IMR-90 (cell line): ENCODE results near the gene ZNF296. TPM values are rescaled to one million over a fixed set of nuclear protein-coding genes. Genes with fewer than 3 reads are reported as not detected.

ENCODE experiments used
- ATAC-seq: fragments of 200-7000 bp; cut with Tn5 transposase; 2 replicates; pipeline ENCODE4 v1.9.1; 2020; ENCODE audit warnings: low read depth, mild to moderate bottlenecking, moderate library complexity
- BruUV-seq: library from RNA; stranded (reverse); fragments of 400-500 nt; replicated peaks from 2 replicates; lab custom pipeline; 2021; lab: Mats Ljungman, UMichigan
- CTCF ChIA-PET: fragments of 300-600 bp; formaldehyde crosslinking; extraction: SDS; loops from one replicate; lab custom pipeline; 2021; ENCODE audit warnings: antibody characterized with exemption; lab: Yijun Ruan, JAX
- POLR2A ChIA-PET: fragments of 300-600 bp; sonication (Branson Sonifier 250); formaldehyde crosslinking; loops from one replicate; lab custom pipeline; 2022; ENCODE audit warnings: antibody characterized with exemption; ENCODE audit not compliant: unreplicated experiment; lab: Charles Lee
- DNase-seq: peaks from one replicate; pipeline ENCODE4 v3.0.0; 2013
- H2AFZ ChIP-seq: replicated peaks from 2 replicates; pipeline ENCODE3; 2013; ENCODE audit warnings: low read length, mild to moderate bottlenecking; ENCODE audit not compliant: poor library complexity
- H2AK5ac ChIP-seq: 2 replicates; pipeline ENCODE4 v1.6.1; 2013; ENCODE audit warnings: low read depth, low read length, inconsistent platforms
- H2AK9ac ChIP-seq: replicated peaks from 2 replicates; pipeline ENCODE3; 2013; ENCODE audit warnings: mild to moderate bottlenecking, low read depth, low read length, moderate library complexity; ENCODE audit not compliant: poor library complexity
- H2BK120ac ChIP-seq: 2 replicates; pipeline ENCODE4 v1.6.1; 2013; ENCODE audit warnings: low read depth, low read length, inconsistent platforms
- H2BK15ac ChIP-seq: 3 replicates; pipeline ENCODE4 v1.6.1; 2013; ENCODE audit warnings: low read depth, low read length, inconsistent platforms
- H2BK20ac ChIP-seq: 2 replicates; pipeline ENCODE4 v1.6.1; 2013; ENCODE audit warnings: low read depth, mild to moderate bottlenecking, inconsistent platforms, low read length, moderate library complexity
- H2BK5ac ChIP-seq: 2 replicates; pipeline ENCODE4 v1.6.1; 2013; ENCODE audit warnings: mild to moderate bottlenecking, low read depth, low read length, inconsistent platforms; ENCODE audit not compliant: poor library complexity, severe bottlenecking
- H3K14ac ChIP-seq: replicated peaks from 2 replicates; pipeline ENCODE4 v1.6.1; 2013; ENCODE audit warnings: low read depth, low read length, inconsistent platforms
- H3K18ac ChIP-seq: 2 replicates; pipeline ENCODE4 v1.6.1; 2013; ENCODE audit warnings: low read depth, low read length, control low read depth
- H3K23ac ChIP-seq: 2 replicates; pipeline ENCODE4 v1.6.1; 2013; ENCODE audit warnings: low read depth, low read length, inconsistent platforms
- H3K27ac ChIP-seq: 2 replicates; pipeline ENCODE4 v1.5.1; 2013; ENCODE audit warnings: mild to moderate bottlenecking, control low read depth, low read length; ENCODE audit not compliant: insufficient read depth
- H3K27me3 ChIP-seq: 2 replicates; pipeline ENCODE4 v1.6.1; 2013; ENCODE audit warnings: low read length; ENCODE audit not compliant: control insufficient read depth, insufficient read depth
- H3K36me3 ChIP-seq: 2 replicates; pipeline ENCODE4 v1.6.1; 2013; ENCODE audit warnings: low read length, mixed read lengths; ENCODE audit not compliant: control insufficient read depth, insufficient read depth
- H3K4ac ChIP-seq: 2 replicates; pipeline ENCODE4 v1.6.1; 2013; ENCODE audit warnings: low read depth, low read length, inconsistent platforms
- H3K4me1 ChIP-seq: 2 replicates; pipeline ENCODE4 v1.6.1; 2013; ENCODE audit warnings: low read length, mixed read lengths; ENCODE audit not compliant: control insufficient read depth, insufficient read depth
- H3K4me2 ChIP-seq: 2 replicates; pipeline ENCODE4 v1.6.1; 2013; ENCODE audit warnings: low read depth, mild to moderate bottlenecking, control low read depth, low read length, moderate library complexity
- H3K4me3 ChIP-seq: 2 replicates; pipeline ENCODE4 v1.5.1; 2013; ENCODE audit warnings: low read depth, mild to moderate bottlenecking, control low read depth, low read length, moderate library complexity; ENCODE audit not compliant: insufficient read depth
- H3K56ac ChIP-seq: 2 replicates; pipeline ENCODE4 v1.6.1; 2013; ENCODE audit warnings: low read length, inconsistent platforms; ENCODE audit not compliant: insufficient read depth; ENCODE audit errors: extremely low read depth
- H3K79me1 ChIP-seq, 2 experiments: 2 replicates each; pipeline ENCODE4 v1.6.1; 2013; ENCODE audit warnings: low read length in 2 of 2, inconsistent platforms in 1 of 2, low read depth in 1 of 2
- H3K9ac ChIP-seq: 2 replicates; pipeline ENCODE4 v1.6.1; 2013; ENCODE audit warnings: low read depth, low read length, control low read depth
- H3K9me1 ChIP-seq: 2 replicates; pipeline ENCODE4 v1.6.1; 2013; ENCODE audit warnings: low read length, inconsistent platforms; ENCODE audit not compliant: insufficient read depth
- H3K9me3 ChIP-seq: 2 replicates; pipeline ENCODE4 v1.6.1; 2013; ENCODE audit warnings: low read length; ENCODE audit not compliant: control insufficient read depth, insufficient read depth
- H4K20me1 ChIP-seq: 2 replicates; pipeline ENCODE4 v1.6.1; 2013; ENCODE audit warnings: low read length, inconsistent platforms; ENCODE audit not compliant: insufficient read depth
- H4K5ac ChIP-seq: 2 replicates; pipeline ENCODE4 v1.6.1; 2013; ENCODE audit warnings: mild to moderate bottlenecking, low read depth, low read length, control low read depth
- H4K8ac ChIP-seq, 2 experiments: 2 replicates each; pipeline ENCODE4 v1.6.1; 2013; ENCODE audit warnings: low read depth in 2 of 2, low read length in 2 of 2, control low read depth in 1 of 2, inconsistent platforms in 1 of 2
- H4K91ac ChIP-seq: 2 replicates; pipeline ENCODE4 v1.6.1; 2013; ENCODE audit warnings: low read depth, low read length, inconsistent platforms; ENCODE audit not compliant: insufficient read depth
- NFE2L2 ChIP-seq: fragments of 150-350 bp; IDR thresholded peaks from 2 replicates; pipeline ENCODE4 v1.6.1; 2016; ENCODE audit warnings: low read depth, mild to moderate bottlenecking, low read length
- POLR2A ChIP-seq: IDR thresholded peaks from 2 replicates; pipeline ENCODE4 v1.6.1; 2012; ENCODE audit warnings: mild to moderate bottlenecking, low read depth, low read length
- RAD21 ChIP-seq: IDR thresholded peaks from 2 replicates; pipeline ENCODE4 v1.6.1; 2012; ENCODE audit warnings: low read length, improper control_type of control experiment
- SMC3 ChIP-seq: fragments of 150-350 bp; IDR thresholded peaks from 2 replicates; pipeline ENCODE4 v1.6.1; 2016; ENCODE audit warnings: low read depth, mild to moderate bottlenecking, antibody characterized with exemption, low read length, moderate library complexity
- WGBS, 2 experiments: methylation state at CpG; one replicate each; pipeline versions ENCODE4 v1.1.5 to v1.1.7; 2013; ENCODE audit warnings: missing lambda C conversion rate in 2 of 2; ENCODE audit not compliant: insufficient read length in 1 of 2; ENCODE audit errors: extremely low coverage in 2 of 2; 5-methylcytosine and 5-hydroxymethylcytosine counted together
- dilution Hi-C: fragments of 300-500 bp; cut with HindIII; formaldehyde crosslinking; loops from one replicate; pipeline ENCODE4 v1.14.3; 2018; ENCODE audit warnings: low sequenced_read_pairs; ENCODE audit not compliant: unreplicated experiment
- in situ Hi-C: fragments of 300-500 bp; cut with MboI; formaldehyde crosslinking; loops from 3 replicates; pipeline ENCODE4 v1.14.3; 2019; ENCODE audit warnings: low sequenced_read_pairs, inconsistent platforms, mixed read lengths
- intact Hi-C: fragments of 100-400 bp; cut with micrococcal nuclease; formaldehyde crosslinking; loops from 2 replicates; pipeline ENCODE4 v1.10.0; 2022
- polyA plus RNA-seq, 3 experiments: library from polyadenylated mRNA; depleted of rRNA; stranded (reverse); fragments of >200 nt; gene quantifications; 2 replicates each; pipeline ENCODE4 v1.2.3, GENCODE V29; 2012; ENCODE audit warnings: low replicate concordance in 1 of 3
- total RNA-seq: library from RNA; depleted of rRNA; stranded (reverse); fragments of >200 nt; gene quantifications from 2 replicates; pipeline ENCODE4 v1.2.3, GENCODE V29; 2012
- TF ChIP-seq, protein P1 (sequence below): fragments of 150-350 bp; IDR thresholded peaks from 2 replicates; pipeline ENCODE4 v1.6.1; 2017; ENCODE audit warnings: mild to moderate bottlenecking, antibody characterized with exemption, low read length, low read depth
- TF ChIP-seq, protein P2 (sequence below): fragments of 150-350 bp; IDR thresholded peaks from 2 replicates; pipeline ENCODE4 v1.6.1; 2016; ENCODE audit warnings: low read depth, mild to moderate bottlenecking, low read length, moderate library complexity, borderline replicate concordance
- TF ChIP-seq, protein P3 (sequence below): conservative IDR thresholded peaks from 2 replicates; pipeline ENCODE4 v1.5.1; 2012; ENCODE audit warnings: mild to moderate bottlenecking, low read depth, low read length, improper control_type of control experiment

ZNF296 gene
- total and polyA plus RNA-seq, 2 of the 4 experiments (the other 2 are of a cell fraction): 0.10 TPM; not detected in 1

- ATAC-seq: no peak
- H2AK9ac ChIP-seq: no peak overlapping the region
- no peak overlapping the region for H3K4me3 ChIP-seq
Measured at GRCh38 chr19:45113628-45114027, 37.4 kb upstream of the ZNF296 start.

More at GRCh38 chr19:45113628-45114027, 37.4 kb upstream of the ZNF296 start:
- H3K4ac ChIP-seq: no peak overlapping the region
- peaks cover 5% of the 10 kb centered on the region; the same call in 1 of the 2 replicates for H3K4me1 ChIP-seq
- no peak overlapping the region for H2BK5ac ChIP-seq
- no peak overlapping the region for H3K4me2 ChIP-seq
- H3K14ac ChIP-seq: no peak overlapping the region
- no peak for DNase-seq
- H3K79me1 ChIP-seq: peaks cover 45 to 97% of the 10 kb centered on the region in 2 experiments; a peak in 3 of 4 replicates
- no peak overlapping the region for H3K9ac ChIP-seq
- no peak overlapping the region for H4K5ac ChIP-seq
- H3K23ac ChIP-seq: no peak overlapping the region
- no peaks in the 10 kb centered on the region for H3K9me3 ChIP-seq
- CTCF ChIA-PET: interaction anchor here (0.5 kb wide), 1 partner anchor 372 kb away, joined by 6 read pairs; no protein-coding TSS in a partner anchor
- no peaks in the 10 kb centered on the region for H3K27me3 ChIP-seq
- no peak overlapping the region for H3K27ac ChIP-seq
- no peak overlapping the region for H2BK20ac ChIP-seq
- no TSS peak for BruUV-seq
- dilution Hi-C loops: no loop called here
- in situ Hi-C loops: no loop called here
- WGBS, 2 experiments: 89% methylated on average over 3 of the region's 9 CpGs; no CpG with 5 or more reads in 1 of the 2 experiments
- no peak overlapping the region for H4K91ac ChIP-seq
- H2BK120ac ChIP-seq: no peak overlapping the region
- peaks cover 6% of the 10 kb centered on the region for H3K36me3 ChIP-seq
- POLR2A ChIA-PET: no interaction called here
- no peak overlapping the region for H2AFZ ChIP-seq
- no peak overlapping the region for H3K56ac ChIP-seq
- intact Hi-C loops: no loop called here
- peaks cover 39% of the 10 kb centered on the region for H3K9me1 ChIP-seq
- H4K20me1 ChIP-seq: peaks cover 96% of the 10 kb centered on the region
- H2AK5ac ChIP-seq: no peak overlapping the region
- no peak overlapping the region for H4K8ac ChIP-seq
- H2BK15ac ChIP-seq: no peak overlapping the region
- TF ChIP-seq RAD21: no peak
- TF ChIP-seq, protein P1, sequence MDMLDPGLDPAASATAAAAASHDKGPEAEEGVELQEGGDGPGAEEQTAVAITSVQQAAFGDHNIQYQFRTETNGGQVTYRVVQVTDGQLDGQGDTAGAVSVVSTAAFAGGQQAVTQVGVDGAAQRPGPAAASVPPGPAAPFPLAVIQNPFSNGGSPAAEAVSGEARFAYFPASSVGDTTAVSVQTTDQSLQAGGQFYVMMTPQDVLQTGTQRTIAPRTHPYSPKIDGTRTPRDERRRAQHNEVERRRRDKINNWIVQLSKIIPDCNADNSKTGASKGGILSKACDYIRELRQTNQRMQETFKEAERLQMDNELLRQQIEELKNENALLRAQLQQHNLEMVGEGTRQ: no peak
- TF ChIP-seq SMC3: no peak
- TF ChIP-seq NFE2L2: no peak
- TF ChIP-seq, protein P2, sequence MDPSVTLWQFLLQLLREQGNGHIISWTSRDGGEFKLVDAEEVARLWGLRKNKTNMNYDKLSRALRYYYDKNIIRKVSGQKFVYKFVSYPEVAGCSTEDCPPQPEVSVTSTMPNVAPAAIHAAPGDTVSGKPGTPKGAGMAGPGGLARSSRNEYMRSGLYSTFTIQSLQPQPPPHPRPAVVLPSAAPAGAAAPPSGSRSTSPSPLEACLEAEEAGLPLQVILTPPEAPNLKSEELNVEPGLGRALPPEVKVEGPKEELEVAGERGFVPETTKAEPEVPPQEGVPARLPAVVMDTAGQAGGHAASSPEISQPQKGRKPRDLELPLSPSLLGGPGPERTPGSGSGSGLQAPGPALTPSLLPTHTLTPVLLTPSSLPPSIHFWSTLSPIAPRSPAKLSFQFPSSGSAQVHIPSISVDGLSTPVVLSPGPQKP: no peak
- TF ChIP-seq POLR2A: no peak
- TF ChIP-seq, protein P3, sequence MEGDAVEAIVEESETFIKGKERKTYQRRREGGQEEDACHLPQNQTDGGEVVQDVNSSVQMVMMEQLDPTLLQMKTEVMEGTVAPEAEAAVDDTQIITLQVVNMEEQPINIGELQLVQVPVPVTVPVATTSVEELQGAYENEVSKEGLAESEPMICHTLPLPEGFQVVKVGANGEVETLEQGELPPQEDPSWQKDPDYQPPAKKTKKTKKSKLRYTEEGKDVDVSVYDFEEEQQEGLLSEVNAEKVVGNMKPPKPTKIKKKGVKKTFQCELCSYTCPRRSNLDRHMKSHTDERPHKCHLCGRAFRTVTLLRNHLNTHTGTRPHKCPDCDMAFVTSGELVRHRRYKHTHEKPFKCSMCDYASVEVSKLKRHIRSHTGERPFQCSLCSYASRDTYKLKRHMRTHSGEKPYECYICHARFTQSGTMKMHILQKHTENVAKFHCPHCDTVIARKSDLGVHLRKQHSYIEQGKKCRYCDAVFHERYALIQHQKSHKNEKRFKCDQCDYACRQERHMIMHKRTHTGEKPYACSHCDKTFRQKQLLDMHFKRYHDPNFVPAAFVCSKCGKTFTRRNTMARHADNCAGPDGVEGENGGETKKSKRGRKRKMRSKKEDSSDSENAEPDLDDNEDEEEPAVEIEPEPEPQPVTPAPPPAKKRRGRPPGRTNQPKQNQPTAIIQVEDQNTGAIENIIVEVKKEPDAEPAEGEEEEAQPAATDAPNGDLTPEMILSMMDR: no peak
- no peak overlapping the region for H3K18ac ChIP-seq
